Measurements from ENCODE around the gene TPH1. TPM values are rescaled to one million over a fixed set of nuclear protein-coding genes. Genes with fewer than 3 reads are reported as not detected.

Gene TPH1
- total and polyA plus RNA-seq, 2 of the 8 experiments (the other 6 are each of a cell fraction or from before 2014, with no cell fraction given), result 0.09 to 0.22 TPM

DNA sequence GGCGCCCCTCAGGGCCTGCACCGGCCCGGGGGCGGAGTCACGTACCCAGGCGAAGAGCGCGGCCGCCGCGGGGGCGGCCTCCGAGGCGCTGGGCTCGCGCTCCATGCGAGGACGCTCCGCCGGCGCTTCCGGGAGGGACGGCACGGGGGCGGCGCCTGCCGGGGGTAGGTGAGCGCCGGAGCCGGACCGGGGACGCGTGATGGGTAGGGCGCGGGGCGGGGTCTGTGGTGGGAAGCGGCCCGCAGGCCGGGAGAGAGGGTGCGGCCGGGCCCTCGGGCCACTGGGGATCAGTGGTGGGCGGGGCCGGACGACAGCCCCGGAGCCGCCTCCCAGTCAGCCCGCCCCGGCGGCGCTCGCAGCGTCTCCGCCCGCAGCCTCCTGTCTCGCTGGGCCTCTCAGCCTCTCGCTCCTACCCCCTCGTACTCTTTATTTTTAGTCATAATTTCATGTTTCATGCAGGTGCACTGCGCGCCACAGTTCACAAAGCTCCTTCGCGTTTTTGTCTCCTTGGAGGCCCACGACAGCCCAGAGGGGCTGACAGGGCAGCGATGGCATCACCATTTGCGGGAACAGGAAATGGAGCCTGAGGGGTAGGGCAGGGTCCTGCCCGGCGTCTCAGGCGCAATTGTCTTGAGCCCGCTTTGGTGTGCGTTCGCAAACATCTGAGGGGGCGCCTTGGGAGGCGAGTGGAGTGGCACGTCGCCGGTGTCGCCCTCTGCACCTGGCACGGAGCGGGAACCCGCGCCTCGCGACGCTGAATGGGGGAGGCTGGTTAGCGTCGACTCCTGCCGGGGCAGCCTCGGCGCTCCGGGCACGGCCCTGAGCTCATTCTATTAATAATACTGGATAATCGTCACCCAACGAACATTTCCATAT, 32.9 kb downstream of the TPH1 start, which contains the start of gene SERGEF:
SERGEF (minus strand) TSS at position 142 of the 876 bp plus-strand sequence; CDS start at position 105, 37 bp downstream.
- no peak within 1 kb of the TSS; the same call in 1 of the 2 replicates for H2BK15ac ChIP-seq (ENCODE audit: low read length)
- H3K9me3 ChIP-seq (ENCODE audit: insufficient read depth in 2 of 2, low read depth in 1 of 2, low read length in 1 of 2), result no peaks in the 10 kb centered on the region
- H3K4me2 ChIP-seq (ENCODE audit: insufficient read depth in 1 of 2, low read depth in 2 of 2, low read length in 2 of 2), result peak within 1 kb of the TSS; percentile 91 to 92
- FAIRE-seq (no peak), DNase-seq (ENCODE audit: low read depth in 1 of 2, low spot score in 2 of 2) (peak; percentile 72 to 94)
- no peak within 1 kb of the TSS for H3K23ac ChIP-seq (ENCODE audit: insufficient read length)
- peak within 1 kb of the TSS in 3 of 4 experiments; percentile 31 to 56 (median 47); a peak in 6 of 7 replicates for H3K9ac ChIP-seq (replicated peaks in 1 of 4; ENCODE audit: extremely low read depth in 1 of 4, low read depth in 3 of 4, low read length in 3 of 4)
- peaks cover 13% of the 10 kb centered on the region for H3K23me2 ChIP-seq (ENCODE audit: low read depth, low read length)
- H3K4ac ChIP-seq (replicated peaks; ENCODE audit: insufficient read length, low read depth, low read length), result no peak within 1 kb of the TSS
- CTCF ChIA-PET (ENCODE audit: partially characterized antibody), result interaction anchor here (0.6 to 2.2 kb wide), 10 partner anchors 11 to 425 kb away, joined by 3 to 8 read pairs (median 3); no protein-coding TSS in a partner anchor
- H3K79me2 ChIP-seq (ENCODE audit: control insufficient read depth in 1 of 2, insufficient read depth in 2 of 2, low read length in 2 of 2), result 0 out of 4 replicates have a peak, but pooled peaks cover 0 to 6% of the 10 kb centered on the region in 2 experiments
- H3K4me3 ChIP-seq (ENCODE audit: extremely low read depth in 1 of 4, insufficient read depth in 2 of 4, low read depth in 3 of 4, low read length in 4 of 4), result peak within 1 kb of the TSS; percentile 85 to 97 (median 92)
- H4K8ac ChIP-seq (ENCODE audit: extremely low read depth, insufficient read depth, low read length), result peak within 1 kb of the TSS; percentile 62; the same call in 1 of the 2 replicates
- no peak within 1 kb of the TSS for H3K14ac ChIP-seq (ENCODE audit: insufficient read length)
- H3K79me1 ChIP-seq (ENCODE audit: low read depth, low read length), result no peaks in the 10 kb centered on the region
- H3K36me3 ChIP-seq (ENCODE audit: control insufficient read depth in 2 of 4, insufficient read depth in 4 of 4, low read length in 3 of 4), result no peaks in the 10 kb centered on the region
- no peak within 1 kb of the TSS for H2BK5ac ChIP-seq (ENCODE audit: low read depth, low read length)
- H4K5ac ChIP-seq (ENCODE audit: insufficient read length, low read depth, low read length), result no peak within 1 kb of the TSS
- POLR2A ChIA-PET (ENCODE audit: partially characterized antibody), result no interaction called here
- peaks cover 0 to 12% (median 7%) of the 10 kb centered on the region in 4 experiments; a peak in 5 of 7 replicates for H3K27me3 ChIP-seq (replicated peaks in 1 of 4; ENCODE audit: control insufficient read depth in 3 of 4, extremely low read depth in 1 of 4, insufficient read depth in 3 of 4, low read length in 3 of 4)
- no peak within 1 kb of the TSS for H3K18ac ChIP-seq (ENCODE audit: extremely low read depth, low read length)
- peaks cover 2% of the 10 kb centered on the region in 2 experiments for H4K20me1 ChIP-seq (replicated peaks in 1 of 2; ENCODE audit: control insufficient read depth in 1 of 2, insufficient read depth in 2 of 2, low read length in 2 of 2)
- H2BK120ac ChIP-seq (replicated peaks; ENCODE audit: low read depth, low read length), result no peak within 1 kb of the TSS
- no peak within 1 kb of the TSS for H2AK5ac ChIP-seq (ENCODE audit: low read depth, low read length)
- peak within 1 kb of the TSS; percentile 87 for H2AFZ ChIP-seq (ENCODE audit: low read length)
- H3K4me1 ChIP-seq (replicated peaks in 1 of 4; ENCODE audit: control insufficient read depth in 3 of 4, insufficient read depth in 4 of 4, low read length in 3 of 4), result peaks cover 0 to 8% (median 2%) of the 10 kb centered on the region in 4 experiments; a peak in 3 of 7 replicates
- WGBS, 2 experiments (ENCODE audit: extremely low coverage in 1 of 2, insufficient coverage in 1 of 2, insufficient read length in 1 of 2, insufficient replicate concordance in 2 of 2, low coverage in 1 of 2, low lambda C conversion rate in 2 of 2, missing lambda C conversion rate in 1 of 2), result 0% methylated on average over 62 of the region's 93 CpGs; no CpG with 5 or more reads in 1 of the 2 experiments
- peak within 1 kb of the TSS; percentile 34 for H4K91ac ChIP-seq (replicated peaks; ENCODE audit: insufficient read length, low read length)
- no peak within 1 kb of the TSS; the same call in 1 of the 2 replicates for H3K27ac ChIP-seq (ENCODE audit: low read depth, low read length)
- H2BK20ac ChIP-seq (ENCODE audit: low read length), result no peak within 1 kb of the TSS
- H2BK12ac ChIP-seq (ENCODE audit: low read depth, low read length), result no peak within 1 kb of the TSS; the same call in 1 of the 2 replicates
- peak within 1 kb of the TSS; percentile 28 for H3K56ac ChIP-seq (replicated peaks; ENCODE audit: insufficient read length, low read depth, low read length)
- TF ChIP-seq TCF12 (IDR thresholded peaks at IDR 0.05; ENCODE audit: low read depth, low read length), result no peak
